CD4-positive, alpha-beta T cell treated with Interleukin-15 for 1 hour (primary cell): ENCODE results near the gene CHORDC1.
"Not testable (repeated sequence)": the region's sequence is repeated elsewhere in the genome, so short reads cannot be mapped to it uniquely, and the experiment has no call there.

ENCODE experiments used
- DNase-seq: peaks from one replicate; pipeline ENCODE4 v3.0.0-alpha.2; 2020

The CHORDC1 gene

GRCh38 chr11:90222459-90223247 lies at the start of gene CHORDC1:
CHORDC1 (minus strand) TSS chr11:90223049; CDS start chr11:90222954, 95 bp downstream.
- peak; percentile 93 for DNase-seq

DNA sequence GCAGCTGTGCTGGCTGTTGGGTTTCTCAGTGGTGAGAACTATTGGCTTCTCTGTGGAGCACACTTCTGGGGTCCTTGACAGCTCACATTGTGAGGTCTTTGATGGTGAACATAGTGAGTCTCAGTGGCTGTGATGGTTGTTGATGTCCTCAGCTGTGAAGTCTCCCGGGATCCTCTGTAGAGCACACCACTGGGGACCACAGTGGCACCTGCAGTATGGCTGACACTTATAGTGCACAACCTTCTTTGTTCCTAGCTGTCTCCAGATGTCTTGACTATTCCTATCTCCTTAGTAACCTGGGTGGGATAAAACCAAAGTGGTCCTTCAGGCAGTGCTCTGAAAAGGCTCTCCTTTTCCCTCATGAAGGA lies 34.3 kb upstream of the CHORDC1 start:
- DNase-seq: no peak

- DNase-seq: no peak
These were observed 33.7 kb upstream of the CHORDC1 start for GRCh38 chr11:90256404-90257157.

DNA sequence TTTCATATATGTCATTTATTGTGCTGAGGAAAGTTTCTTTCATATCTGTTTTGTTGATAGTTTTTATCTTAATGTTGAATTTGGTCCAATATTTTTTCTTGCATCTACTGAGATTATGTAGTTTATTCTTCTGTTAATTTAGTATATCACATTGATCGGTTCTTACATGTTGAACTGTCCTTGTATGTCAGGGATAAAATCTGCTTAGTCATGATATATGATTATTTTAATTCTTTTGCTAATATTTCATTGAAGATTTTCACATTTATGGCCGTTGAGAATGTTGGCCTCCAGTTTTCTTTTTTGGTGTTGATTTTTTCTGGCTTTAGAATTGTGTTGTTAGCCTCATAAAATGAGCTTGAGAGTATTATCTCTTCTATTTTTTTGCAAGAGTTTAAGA lies 31.2 kb upstream of the CHORDC1 start:
- DNase-seq: no peak

GRCh38 chr11:90252053-90252452 lies 29.2 kb upstream of the CHORDC1 start:
- DNase-seq: no peak

DNA sequence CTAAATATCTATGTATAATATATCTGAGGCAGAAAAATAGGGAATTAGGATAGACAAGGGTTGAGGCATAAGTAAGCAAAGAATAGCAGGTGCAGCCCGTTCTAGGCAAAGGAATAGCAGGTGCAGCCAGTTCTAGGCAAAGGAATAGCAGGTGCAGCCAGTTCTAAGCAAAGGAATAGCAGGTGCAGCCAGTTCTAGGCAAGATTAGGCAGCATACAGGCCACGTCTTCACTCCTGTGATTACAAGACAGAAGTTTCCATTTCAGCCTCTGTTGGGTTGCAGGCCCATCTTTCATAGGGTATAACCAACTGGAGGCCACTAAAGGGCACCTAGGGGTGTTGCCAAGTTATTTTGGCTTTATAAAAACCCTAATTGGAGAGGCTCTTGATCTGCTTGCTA lies 28.8 kb upstream of the CHORDC1 start:
- no peak for DNase-seq

GRCh38 chr11:90250970-90251369 lies 28.1 kb upstream of the CHORDC1 start:
- no peak for DNase-seq

DNA sequence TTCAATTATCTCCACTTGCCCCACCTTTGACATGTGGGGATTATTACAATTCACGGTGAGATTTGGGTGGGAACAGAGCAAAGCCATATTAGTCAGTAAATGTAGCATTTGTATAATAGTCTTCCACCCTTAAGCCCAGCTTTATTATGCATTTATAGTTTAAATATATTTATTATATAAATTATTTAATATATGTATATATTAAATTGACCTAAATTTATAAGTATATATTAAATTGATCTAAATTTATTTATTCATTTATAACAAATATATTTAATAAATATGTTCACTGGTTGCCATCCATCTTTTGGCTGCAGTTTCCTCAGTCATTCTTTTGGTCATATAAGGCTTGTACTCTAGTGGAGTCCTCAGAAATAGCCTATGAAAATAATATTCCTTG lies 23.6 kb upstream of the CHORDC1 start:
- DNase-seq: no peak

DNA sequence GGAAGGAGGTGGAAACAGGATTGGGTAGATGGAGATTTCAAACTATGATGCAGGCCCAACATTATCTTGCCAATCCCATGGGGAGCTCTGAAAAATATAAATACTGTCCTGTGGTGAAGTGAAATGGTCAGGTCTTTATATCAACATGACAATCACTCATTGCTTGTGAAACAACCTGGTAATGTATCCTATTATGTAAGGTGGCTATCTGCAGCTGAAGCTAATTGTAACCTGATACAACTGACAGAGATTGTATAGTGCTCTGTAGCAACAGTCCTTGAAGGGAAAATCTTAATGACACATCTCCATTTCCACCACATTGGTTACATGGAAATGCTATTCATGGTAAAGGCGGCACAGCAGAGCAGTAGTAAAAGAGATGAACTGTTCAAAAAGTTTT lies 20.7 kb upstream of the CHORDC1 start:
- DNase-seq: no peak

DNA sequence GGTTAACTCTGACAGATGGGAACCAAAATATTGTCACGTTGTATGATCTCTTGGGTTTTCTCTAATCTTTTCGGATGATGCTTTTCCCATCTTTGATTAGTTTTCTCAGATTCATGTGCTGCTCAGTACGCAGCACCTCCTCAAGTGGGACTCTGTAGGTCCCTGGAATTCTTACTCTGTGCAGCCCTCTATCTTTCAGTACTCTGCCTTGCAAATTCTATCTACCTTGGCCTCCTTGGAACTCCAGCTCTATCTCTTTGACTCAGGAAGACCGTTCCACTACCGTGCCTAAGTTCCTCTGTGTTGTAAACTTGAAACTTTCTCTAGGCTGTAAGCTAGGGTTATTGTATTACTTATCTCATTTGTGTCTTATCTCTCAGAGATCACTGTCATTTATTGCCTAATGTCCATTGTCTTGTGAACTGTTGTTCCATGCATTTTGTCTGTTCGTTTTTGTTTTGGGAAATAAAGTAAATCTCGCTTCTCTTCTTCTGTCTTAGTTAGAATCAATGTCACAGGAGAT lies 20.1 kb upstream of the CHORDC1 start:
- DNase-seq: no peak

GRCh38 chr11:90241414-90241813 lies 18.6 kb upstream of the CHORDC1 start:
- no peak for DNase-seq

GRCh38 chr11:90239967-90240636 lies 17.3 kb upstream of the CHORDC1 start:
- DNase-seq: not testable (repeated sequence)

DNA sequence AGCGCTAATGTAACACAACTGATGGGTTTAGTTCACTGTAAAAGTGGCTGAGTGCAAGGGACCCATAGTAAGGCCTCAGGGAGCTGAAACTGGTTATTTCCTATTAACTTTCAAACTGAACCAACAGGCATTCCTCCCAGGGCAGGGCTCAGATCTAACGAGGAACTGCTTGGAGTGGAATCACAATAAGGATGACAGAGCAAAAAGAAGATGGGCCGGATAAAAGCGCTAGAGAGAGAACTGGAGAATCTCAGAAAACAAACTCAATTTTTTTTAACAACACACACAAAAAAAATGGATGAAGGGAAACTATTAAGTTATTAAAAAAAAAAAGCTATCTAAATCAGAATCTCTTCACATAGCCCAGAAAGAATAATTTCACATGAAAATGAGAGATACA lies 14.2 kb upstream of the CHORDC1 start:
- no peak for DNase-seq

GRCh38 chr11:90235526-90235925 lies 12.7 kb upstream of the CHORDC1 start:
- no peak for DNase-seq

DNA sequence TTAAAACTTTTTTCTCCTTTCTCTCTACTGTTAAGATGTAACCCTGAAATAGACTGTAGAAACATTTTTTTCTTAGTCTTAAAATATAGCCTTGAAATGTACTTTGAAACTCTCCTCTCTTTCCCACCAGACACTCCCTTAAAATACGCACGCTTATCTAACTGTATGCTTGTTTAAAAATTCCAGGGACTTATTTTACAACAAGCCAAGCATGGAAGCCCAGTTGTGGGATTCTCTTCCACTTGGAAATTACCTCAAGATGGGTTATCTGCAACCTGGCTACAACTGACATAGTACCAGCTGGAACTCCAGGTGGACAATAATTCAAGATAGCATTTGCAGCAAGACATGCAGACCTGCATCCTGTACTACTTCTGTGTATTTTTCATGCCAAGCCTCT lies 12.1 kb upstream of the CHORDC1 start:
- DNase-seq: no peak

DNA sequence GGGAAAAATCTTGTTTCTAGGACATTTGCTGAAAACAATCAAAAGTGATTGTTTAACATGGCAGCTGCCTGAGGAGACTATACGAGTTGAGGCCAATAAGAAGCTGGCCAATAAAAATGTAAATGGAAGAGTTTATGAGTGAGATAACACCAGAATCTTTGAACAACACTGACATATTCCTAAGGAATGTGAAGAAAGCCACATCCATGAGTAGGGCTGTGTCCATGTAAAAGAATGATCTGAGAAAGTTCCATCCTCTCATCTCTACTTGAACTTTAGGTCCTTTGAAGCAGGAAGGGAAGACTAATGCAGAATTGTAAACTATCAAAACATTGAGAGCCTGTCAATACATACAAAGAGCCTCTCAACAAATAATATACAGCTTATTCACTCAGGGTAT lies 6.9 kb upstream of the CHORDC1 start:
- no peak for DNase-seq

GRCh38 chr11:90228056-90228455 lies 5.2 kb upstream of the CHORDC1 start:
- no peak for DNase-seq

- DNase-seq: no peak
These were observed 368 bp upstream of the CHORDC1 start for GRCh38 chr11:90223248-90223585.

DNA sequence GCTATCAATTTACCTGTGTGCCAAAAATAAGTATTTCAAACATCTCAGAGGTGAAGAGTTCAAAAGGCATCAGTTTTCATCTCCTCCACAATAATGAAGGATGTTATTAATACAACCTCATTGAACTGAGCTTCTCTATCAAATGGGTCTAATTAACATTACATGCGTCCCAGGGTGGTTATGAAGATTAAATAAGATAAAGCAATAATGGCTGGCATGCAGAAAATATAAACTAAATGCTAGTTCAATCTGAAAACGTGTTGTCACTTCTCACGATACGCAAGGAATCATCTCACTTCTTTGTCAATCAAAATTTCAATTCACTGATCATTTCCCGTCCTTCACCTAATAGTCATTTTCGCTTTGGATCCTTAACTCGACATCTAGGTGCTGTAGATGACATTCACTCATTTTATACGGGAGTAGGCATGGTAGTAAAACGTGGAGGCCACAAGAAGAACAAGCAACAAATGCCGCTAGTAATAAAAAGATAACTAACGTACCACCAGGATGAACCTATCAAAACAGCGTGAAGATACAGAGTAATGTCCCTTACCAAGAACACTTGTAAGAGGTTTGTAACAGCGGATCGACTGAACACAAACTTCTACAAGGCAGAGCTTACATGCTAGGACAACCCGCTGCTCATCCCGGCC lies 918 bp downstream of the CHORDC1 start:
- DNase-seq: no peak

DNA sequence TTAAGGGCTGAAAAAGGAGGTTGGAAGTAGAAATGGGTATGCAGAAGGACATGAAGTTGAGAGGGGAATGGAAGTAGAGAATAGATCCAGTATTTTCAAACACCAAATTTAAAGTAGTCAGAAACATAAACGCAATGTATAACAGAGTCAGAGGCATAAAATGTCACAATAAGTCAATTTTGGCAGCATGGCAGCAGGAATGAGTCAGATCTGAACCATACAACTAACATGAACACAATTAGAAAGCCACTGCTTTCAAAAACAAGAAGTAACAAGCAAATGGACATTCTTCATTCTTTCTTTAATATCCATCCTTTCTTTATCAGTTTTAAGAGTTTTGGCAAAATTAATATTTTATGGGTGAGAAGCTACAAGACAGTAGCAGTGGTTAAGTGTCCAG lies 2.5 kb downstream of the CHORDC1 start:
- no peak for DNase-seq

DNA sequence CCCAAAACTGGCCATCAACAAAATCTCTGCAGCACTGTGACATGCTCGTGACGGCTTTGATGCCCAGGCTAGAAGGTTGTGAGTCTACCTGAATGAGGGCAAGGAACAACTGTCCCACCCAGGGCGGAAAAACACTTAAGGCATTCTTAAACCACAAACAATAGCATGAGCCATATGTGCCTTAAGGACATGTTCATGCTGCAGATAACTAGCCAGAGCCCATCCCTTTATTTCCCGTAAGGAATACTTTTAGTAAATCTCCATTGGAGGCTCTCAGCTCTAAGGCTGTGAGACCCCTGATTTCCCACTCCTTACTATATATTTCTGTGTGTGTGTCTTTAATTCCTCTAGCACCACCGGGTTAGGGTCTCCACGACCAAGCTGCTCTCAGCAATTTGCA lies 3.4 kb downstream of the CHORDC1 start:
- DNase-seq: no peak

- DNase-seq: no peak
These were observed 4.2 kb downstream of the CHORDC1 start for GRCh38 chr11:90218606-90219005.

DNA sequence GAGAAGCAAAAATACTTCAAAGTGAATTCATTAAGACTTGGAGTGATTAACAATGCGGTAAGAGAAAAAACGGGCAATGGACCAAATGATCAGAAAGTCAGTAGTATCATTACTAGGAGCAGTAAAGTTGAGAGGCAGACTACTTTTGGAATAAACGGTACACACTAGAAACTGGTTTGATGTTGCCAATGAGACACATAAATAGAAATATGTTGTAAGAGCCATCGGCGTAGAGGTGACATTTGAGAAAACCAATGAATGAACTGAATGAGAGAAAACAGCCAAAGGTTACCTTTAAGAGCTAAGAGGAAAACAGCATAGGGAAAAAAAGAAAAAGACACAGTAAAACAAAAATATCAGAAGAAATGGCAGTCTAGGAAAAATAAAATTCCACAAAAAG lies 6.2 kb downstream of the CHORDC1 start:
- no peak for DNase-seq
